Measurements from ENCODE around the gene ASF1B.

The ASF1B gene

DNA sequence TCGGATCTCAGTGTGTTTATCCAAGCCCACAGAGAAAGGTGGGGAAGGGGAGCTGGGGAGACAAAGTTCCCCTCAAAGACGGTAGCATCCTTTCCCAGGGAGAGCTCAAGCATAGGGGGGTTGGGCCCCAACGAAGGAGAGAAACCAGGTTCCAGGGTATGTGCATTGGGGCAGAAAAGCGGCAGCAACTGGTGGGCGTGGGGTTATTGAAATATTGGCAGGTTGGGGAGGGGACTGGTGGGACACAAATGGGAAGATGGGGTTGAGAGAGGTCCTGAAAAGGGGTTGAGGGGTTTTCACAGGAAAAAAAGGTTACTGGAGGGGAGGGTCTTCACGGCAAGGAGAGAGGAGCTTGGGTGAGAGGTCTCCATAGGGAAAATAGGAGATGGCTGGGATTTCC, 1.0 kb downstream of the ASF1B start:
- no peak for DNase-seq

DNA sequence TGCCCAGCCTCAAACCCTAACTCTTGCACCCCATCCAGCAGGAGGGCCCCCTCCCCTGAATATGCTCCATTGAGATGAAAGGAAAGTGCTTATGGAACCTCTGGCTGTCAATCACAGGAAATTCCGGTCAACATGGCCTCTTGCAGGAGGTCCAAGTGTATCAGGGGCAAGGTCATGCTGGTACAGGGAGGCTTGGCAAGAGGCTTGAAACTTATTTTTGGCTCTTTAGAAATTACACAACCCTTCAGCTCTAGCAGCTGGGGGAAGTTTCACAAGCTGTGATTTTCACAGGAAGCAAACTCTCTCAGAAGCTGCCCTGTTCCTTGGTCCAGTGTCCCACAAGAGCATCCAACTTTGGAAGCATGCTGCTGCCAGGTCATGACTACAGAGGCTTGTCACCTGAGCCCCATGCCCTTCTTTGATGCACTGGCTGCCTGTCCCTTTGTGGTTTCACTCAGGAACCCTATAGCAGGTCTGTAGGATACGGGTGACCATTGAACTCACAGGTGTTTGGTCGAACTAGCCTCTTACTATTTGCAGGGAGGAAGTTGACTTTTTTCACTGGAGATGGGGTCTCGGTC, 8.4 kb downstream of the ASF1B start:
- no peak for DNase-seq

DNA sequence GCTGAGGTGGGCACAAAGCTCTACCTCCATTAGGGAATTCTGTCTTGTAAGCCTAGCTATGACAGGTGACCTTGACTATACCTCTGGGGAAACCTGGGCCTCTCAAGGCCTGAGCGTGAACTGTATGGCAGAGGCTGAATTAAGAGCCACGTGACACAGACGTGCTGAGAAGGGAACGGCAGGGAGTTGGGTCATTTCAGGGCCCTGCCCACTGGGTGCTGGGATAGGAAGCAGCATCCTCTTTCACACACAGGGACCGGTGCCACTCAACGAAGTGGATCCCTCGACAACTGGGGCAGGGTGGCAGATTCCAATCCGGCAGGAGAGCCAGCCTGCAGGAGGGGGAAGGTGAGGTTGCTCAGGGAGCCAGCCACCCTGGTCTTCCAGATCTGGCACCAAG, 9.2 kb downstream of the ASF1B start:
- DNase-seq, result no peak

DNA sequence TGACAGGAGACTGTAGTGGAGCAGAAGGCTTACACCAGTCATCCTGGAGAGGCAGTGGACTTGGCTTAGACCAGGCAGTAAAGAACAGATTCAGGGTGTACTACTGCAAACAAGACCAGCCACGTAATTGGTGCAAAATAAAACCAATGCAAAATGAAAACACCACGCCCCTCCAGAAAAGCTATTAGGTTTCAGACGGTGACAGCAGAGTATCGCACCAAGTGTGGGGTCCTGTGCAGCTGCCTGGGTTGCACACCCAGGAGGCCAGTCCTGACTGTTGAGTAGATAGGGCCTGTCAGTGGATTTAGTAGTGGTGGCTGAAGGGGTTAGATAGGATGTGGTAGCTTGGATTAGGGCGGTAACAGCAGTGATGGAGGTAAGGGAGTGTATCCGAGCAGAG, 13.5 kb downstream of the ASF1B start:
- no peak for DNase-seq

DNA sequence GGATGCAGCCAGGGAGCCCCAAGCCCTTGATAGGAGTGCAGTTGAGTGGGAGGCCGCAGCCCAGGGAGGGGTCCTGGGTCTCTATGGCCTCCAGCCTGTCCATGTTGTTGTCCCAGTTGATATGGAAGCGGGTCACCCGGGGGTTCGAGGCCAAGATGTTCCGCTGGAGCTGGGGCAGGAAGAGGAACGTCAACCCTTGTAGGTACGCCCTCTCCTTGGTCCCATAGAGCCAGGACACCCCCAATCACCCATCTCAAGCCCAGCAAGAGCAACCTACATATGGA, 15.9 kb downstream of the ASF1B start:
- DNase-seq, result no peak

DNA sequence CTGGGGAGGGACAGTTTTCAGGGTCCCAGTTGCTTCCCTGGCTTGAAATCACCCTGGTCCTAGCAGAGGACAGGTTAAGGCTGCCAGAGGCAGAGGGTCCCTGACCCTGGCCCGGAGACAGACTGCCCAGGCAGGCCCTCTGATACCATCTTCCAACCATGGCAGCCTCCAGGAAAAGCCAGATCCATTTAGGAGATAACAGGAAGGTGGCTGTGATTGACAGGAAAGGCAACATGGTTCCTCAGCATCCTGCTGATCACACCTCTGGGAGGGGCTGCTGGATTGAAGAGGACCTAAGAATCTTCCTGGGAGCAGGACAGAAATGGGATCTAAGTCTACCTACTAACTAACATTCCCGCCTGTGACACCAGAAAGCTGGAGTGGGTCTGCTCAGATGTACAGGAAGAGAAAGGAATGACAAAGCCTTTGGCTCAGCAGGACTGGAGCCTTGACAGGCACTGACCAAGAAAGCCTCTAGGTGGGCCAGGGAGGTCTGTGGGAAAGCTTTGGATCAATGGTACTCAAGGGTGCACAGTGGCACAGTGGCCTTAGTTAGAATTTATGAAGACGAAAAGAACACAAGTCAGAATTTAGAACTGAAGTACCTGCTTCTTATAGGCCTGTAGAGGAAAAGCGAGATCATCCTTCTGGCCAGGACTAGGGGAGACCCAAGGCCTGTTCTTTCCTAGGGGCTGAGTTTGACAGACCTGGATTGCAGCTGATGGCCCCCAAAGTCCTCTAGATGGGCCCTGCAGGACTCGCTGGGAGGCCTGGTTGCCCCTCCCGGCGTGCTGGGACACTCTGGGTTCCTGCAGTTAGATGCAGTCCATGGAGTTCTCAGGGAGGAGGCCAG, 16.5 kb downstream of the ASF1B start:
- DNase-seq, result no peak

DNA sequence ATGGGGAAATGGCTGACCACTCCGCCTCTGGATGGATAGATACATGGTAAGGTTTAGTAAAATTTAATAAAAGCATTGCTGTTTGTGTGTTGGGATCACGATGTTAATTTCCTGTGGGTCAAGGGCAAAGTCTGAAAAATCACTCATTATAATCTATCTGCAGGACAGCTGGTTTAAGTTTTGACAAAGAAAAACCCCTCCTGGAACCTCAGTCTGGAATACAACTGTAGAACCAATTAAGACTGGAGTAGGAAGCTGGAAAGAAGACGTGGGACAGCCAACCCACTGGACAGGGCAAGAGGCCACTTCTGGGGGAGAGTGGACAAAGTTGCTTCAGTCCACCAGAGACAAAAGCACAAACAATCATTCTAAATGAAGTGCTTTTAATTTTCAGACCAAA, 17.2 kb downstream of the ASF1B start:
- DNase-seq, result no peak

DNA sequence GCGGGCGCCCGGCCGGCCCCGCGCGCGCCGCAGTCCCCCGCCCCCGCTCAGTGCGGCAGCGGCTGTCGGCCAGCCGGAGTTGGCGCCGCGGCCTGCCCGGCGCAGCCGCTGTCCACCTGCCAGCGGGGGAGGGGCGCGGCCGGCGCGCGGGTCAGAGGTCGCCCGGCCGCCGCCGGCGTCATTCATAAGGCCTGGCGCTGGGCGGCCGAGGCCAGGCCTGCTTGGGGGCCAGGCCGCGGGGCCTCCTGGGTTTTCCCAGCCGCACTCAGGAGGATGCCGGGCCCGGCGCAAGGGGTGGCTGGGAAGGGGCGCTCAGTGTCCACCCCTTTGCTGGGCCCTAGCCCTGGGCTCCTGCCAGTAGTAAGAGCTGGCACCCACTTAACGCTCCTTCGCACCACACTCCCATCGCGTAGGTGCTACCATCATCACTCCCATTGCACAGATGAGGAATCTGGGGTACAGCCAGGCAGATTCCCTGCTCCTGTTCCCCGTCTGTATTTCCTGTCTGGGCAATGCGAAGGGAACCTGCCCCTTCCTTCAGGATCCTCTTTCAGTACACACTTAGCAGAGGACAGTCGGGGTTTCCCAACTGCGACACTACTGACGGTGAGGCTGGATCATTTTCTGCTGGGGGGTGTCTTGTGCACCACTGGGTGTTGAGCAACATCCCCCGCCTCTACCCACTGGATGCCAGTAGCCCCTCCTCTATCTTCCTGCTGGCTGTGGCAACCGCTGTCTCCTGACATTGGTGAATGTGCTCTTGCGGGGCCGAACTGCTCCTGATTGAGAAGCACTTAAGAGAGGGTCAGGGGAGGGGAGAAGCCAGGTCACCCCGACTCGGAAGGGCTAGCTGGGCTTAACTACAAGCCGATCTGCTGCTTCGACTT, 18.0 kb downstream of the ASF1B start:
- no peak for DNase-seq

DNA sequence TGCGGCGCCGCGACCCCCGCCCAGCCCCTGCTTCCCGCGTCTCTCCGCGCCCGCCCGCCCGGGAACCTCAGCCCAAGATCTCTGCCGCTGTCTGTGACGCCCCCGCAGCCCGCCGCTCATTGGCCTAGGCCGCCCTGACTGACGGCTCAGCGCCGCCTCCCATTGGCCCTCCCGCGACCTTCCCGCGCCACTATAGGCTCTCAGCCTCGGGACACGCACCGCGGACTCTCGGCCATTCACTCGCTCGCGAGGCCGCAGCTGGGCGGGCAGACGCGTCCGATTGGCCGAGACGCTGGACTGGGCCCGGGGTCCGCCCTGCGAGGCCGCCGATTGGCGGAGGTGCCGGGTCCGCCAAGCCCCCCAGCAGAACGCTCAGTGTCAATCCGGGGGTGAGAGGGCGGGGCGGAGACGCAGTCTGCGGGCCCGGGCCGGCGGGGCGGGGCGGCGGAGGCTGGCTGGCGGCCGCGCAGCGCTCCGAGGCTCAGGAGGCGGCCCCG, 18.7 kb downstream of the ASF1B start, which contains the start of gene PRKACA:
TSS of gene PRKACA (minus strand) at position 95 of the 497 bp plus-strand sequence. CDS start 215 bp downstream, outside the sequence.
- peak; percentile 99 for DNase-seq

DNA sequence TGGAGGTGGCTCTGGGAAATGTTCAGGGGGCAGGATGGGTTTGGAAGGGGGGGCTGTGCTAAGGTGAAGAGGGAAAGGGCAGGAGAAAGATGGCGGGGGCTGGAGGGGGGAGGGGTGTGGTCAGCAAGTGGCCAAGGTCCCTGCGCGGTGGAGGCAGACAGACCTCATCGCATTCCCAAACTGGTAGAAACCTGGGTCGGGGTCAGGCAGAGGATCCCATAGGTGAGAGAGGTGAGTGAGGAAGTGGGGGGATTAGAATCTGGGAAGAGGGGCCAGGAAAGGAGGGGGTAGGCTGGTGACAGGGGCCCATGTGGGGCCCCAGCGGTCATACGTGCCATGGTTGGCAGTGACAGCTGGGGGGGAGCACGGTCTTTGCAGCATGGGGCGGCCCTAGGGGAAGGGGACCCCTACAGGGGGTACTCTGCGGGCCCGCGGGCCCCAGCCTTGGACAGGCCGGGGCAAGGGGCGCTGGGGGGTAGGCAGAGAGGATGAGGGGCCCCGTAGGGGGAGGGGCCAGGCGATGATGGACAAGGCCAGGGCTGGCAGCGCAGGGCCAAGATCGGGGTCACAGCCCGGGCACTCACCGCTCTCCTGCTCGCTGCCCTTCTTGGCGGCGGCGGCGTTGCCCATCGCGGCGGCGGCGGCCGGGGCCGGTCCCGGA, 19.3 kb downstream of the ASF1B start:
- no peak for DNase-seq

DNA sequence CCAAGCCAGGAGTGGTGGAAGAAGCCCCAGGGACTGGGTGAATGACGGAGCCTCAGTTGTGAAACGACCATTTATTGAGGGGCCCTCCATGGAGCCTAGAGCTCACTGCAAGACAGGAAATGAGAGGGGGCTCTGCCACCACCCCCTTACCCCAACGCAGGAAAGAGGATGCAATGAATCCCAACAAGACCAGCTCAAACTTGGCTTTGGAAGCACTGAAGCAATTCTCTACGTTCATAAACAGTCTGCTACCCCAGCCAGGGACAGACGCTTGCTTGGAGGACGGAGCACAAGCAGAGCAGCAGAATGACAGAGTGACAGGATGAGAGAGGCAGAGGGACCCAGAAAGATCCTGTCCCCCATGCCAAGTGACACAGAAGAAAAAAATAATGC, 19.9 kb downstream of the ASF1B start:
- DNase-seq, result no peak

DNA sequence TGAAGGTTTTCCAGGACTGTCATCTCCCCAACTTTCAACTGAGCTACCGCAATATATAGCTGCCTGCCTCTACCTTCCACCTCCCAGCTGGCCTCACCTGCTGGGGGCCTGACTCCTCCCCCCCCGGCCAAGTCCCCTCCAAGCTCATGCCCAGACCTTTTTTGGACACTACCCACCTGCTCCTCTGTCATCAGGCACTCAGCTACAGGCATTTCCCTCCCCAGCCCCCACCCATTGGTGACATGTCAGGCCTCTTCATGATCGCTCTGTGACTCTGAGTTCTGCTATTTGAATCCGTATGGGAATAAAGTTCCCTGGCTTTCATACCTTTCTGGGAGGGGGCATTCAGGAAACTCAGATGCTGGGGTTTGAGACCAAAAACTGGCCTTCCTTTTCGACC, 20.6 kb downstream of the ASF1B start:
- no peak for DNase-seq

DNA sequence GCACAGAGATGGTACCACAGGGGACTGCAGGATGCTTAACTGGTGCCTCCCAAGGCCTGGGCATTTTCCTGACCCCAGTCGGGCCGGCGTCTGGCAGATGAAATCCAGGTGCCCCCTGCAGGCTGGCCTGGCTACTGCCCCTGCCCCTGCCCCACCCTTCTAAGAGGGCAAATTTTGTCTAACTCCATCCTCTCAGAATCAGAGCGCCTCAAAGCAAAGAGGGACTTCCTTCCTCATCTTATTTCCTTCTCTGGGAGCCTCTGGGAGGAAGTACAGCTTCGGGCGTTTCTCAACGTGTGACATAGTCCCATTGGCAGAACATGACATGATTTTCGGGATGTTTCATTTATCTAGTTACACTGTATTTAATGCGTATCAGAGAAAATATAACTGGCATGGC, 21.5 kb downstream of the ASF1B start:
- peak; percentile 54 for DNase-seq

DNA sequence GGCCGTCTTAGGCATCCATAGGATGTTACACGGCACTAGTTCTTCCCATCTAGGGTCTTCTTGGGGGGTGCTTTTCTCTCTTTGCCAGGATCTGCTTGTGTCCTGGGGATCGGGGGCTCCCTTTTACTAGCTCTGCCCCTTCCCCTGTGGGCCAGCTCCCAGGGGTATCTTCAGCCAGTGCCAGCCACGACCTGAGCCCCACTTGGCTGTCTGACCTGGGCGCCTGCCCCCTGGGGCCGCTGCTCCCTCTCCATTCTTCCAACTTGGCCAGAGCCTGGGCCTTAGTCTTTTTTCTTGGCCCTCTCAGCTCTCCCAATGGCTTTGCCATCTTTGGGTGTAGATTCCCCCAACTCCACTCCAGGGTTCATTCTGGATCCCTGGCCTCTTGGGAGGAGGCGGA, 21.9 kb downstream of the ASF1B start:
- DNase-seq, result no peak

DNA sequence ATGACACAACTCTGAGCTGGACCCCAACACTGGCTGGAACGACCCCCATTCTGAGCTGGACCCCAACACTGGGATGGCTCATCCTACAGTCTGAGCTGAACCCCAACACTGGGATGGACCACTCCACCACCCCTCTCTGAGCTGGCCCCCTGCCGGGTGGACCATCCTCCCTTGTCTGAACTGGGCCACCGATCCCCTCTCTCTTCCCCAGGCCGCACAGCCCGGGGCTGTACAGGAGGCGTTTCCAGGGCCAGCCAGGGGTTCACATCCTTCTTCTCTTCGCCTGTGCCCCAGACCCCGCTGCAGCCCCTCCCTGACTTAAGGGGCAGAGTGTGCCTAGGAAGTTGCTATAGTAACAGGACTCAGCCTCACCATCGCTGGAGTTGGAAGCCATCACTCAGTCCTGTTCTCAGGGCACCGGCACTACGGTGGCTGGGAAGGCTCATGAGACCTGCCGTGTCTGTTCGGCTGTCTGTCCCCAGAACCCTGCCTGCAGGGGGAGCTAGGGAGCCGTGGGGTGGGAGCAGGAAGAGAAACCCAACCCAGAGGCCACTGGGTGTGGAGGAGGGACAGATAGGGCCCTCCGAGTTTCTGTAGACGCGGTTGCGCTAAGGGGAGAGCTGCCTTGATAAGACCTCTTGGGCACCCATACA, 22.5 kb downstream of the ASF1B start:
- peak; percentile 17 for DNase-seq

DNA sequence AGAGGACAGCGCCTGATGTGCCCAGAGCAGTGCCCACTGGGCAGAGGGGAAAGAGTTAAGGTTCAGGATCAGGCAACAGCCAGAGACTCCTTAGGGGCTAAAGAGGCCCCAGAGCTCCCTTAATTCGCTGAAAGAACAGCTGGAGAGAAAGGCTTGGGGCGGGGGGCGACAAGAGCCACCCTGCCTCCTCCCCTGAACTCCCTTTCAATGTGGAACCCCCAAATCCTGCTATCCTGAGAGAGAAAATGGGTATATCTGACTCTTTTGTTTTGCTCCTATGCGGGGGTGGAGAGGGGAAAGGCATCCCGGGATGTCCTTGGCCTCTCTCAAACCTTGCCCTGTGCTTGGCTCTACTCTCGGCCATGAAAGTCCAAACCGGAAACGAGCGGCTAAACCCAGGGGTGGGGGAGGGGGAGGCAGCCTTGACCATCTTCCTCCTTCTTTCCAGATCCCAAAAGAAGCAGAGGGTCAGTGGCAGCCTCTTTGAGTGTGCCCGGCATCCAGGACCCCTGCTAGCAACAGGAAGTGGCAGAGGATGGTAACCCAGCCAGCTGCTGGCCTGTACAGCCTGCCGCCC, 23.5 kb downstream of the ASF1B start:
- DNase-seq, result no peak

DNA sequence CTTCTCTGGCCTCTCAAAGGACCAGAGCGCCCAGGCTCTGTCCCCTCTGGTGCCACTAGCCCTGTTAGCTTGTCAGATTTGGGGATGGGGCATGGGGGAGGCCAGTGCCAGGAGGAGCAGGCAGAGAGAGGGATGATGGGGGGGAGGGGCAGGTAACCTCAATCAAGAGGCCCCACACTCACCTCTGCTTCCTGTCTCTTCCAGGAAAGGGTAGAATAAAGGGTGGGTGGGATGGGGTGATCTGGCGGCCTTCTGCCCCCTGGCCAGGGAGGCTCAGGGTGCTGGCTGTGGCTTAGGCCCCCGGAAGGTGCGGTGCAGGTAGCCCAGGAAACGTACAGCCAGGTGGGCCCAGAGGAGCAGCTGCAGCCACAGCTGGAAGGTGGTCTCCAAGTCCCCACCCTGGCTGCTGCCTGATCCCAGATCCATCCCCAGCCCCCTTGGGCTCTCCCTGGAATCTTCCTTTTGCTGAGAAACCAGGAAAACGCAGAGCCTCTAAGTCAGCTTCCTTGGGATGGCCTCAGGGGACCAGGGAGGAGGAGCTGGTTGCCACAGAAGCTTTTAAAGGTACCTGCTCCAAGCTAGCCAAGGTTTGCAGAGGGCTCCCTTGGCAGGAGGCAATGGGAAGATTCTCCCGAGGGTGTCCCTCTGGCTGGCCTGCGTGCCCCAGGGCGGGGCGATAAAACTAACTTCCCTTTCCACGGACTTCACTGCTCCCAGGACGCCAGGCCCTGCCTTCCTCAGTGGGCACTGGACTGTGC, 24.2 kb downstream of the ASF1B start:
- DNase-seq, result no peak

DNA sequence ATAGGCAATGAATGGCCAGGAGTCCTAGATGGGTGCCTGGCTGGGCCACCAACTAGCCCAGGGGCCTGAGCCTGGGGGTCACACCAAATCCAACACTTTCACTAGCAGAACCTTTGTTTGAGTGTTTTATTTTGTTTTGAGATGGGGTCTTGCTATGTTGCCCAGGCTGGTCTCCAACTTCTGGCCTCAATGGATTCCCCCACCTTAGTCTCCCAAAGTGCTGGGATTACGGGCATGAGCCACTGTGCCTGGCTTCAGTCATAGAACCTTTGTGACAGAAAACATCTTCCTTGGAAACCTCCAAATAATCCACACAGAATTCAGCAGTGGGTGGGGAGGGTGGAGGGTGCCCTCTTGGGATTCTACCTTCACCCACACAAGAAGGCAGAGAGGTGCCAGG, 24.9 kb downstream of the ASF1B start:
- DNase-seq, result no peak

DNA sequence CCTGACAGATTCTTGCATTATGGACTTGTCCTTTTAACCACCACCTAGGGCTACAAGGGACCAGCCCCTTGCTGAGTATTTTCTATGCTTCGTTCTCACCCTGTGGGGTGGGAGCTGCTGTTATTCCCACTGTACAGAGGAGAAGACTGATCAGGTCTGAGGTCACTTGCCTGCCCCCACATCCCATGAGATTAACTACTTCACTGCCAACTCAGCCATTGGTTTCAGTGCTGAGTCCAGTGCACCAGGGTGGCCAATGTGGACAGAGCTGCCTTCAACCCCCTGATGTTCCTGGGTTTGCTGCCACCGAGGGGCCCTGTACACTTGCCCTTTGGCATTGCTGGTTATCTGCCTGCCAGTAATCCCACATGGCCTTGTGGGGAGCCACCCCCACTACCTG, 25.7 kb downstream of the ASF1B start:
- DNase-seq, result no peak

DNA sequence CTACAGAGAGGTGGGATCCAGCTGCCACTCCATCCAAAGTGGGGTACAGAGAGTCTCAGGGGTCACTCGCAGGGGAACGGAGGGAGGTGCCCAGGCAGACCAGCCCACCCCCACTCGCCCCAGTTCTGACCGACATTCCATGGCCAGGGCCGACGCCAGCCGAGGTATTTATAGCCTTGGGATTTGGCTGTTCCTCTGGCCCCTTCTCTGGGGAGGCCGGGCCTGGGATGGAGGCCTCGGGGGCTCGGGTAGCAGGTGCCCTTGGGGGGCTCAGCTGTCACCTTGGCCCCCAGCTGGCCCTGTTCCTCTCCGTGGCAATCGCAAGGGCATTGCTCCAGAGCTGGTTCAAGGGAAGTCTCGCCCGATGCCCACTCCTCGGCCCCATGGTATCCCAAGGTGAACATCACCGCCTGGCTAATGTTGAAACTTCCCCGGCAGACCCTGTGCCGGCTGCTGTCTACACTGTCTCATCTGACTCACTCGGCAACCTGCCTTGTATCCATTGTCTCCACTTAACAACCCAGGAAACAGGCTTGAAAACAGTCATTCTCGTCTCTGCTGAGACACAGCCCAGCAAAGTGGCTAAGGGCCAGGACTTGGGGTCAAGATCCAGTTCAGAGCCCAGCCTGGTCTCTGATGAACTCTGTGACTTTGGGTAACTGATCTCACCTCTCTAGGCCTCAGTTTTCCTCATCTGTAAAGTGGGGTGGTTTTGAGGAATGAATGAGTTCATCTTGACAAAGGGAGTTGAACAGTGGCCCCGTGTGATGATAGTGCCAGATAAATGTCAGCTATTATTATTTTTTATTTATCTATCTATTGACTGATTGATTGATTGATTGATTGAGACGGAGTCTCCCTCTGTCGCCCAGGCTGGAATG, 28.6 kb downstream of the ASF1B start:
- no peak for DNase-seq
